IMR-90 (cell line): ENCODE results near the gene PPM1F. TPM values are rescaled to one million over a fixed set of nuclear protein-coding genes. Genes with fewer than 3 reads are reported as not detected.

Source experiments
- ATAC-seq: fragments of 200-7000 bp; cut with Tn5 transposase; 2 replicates; pipeline ENCODE4 v1.9.1; 2020; ENCODE audit warnings: low read depth, mild to moderate bottlenecking, moderate library complexity
- BruUV-seq: library from RNA; stranded (reverse); fragments of 400-500 nt; replicated peaks from 2 replicates; lab custom pipeline; 2021; lab: Mats Ljungman, UMichigan
- CTCF ChIA-PET: fragments of 300-600 bp; formaldehyde crosslinking; extraction: SDS; loops from one replicate; lab custom pipeline; 2021; ENCODE audit warnings: antibody characterized with exemption; lab: Yijun Ruan, JAX
- POLR2A ChIA-PET: fragments of 300-600 bp; sonication (Branson Sonifier 250); formaldehyde crosslinking; loops from one replicate; lab custom pipeline; 2022; ENCODE audit warnings: antibody characterized with exemption; ENCODE audit not compliant: unreplicated experiment; lab: Charles Lee
- DNase-seq: peaks from one replicate; pipeline ENCODE4 v3.0.0; 2013
- H2AFZ ChIP-seq: replicated peaks from 2 replicates; pipeline ENCODE3; 2013; ENCODE audit warnings: low read length, mild to moderate bottlenecking; ENCODE audit not compliant: poor library complexity
- H2AK5ac ChIP-seq: 2 replicates; pipeline ENCODE4 v1.6.1; 2013; ENCODE audit warnings: low read depth, low read length, inconsistent platforms
- H2AK9ac ChIP-seq: replicated peaks from 2 replicates; pipeline ENCODE3; 2013; ENCODE audit warnings: mild to moderate bottlenecking, low read depth, low read length, moderate library complexity; ENCODE audit not compliant: poor library complexity
- H2BK120ac ChIP-seq: 2 replicates; pipeline ENCODE4 v1.6.1; 2013; ENCODE audit warnings: low read depth, low read length, inconsistent platforms
- H2BK15ac ChIP-seq: 3 replicates; pipeline ENCODE4 v1.6.1; 2013; ENCODE audit warnings: low read depth, low read length, inconsistent platforms
- H2BK20ac ChIP-seq: 2 replicates; pipeline ENCODE4 v1.6.1; 2013; ENCODE audit warnings: low read depth, mild to moderate bottlenecking, inconsistent platforms, low read length, moderate library complexity
- H2BK5ac ChIP-seq: 2 replicates; pipeline ENCODE4 v1.6.1; 2013; ENCODE audit warnings: mild to moderate bottlenecking, low read depth, low read length, inconsistent platforms; ENCODE audit not compliant: poor library complexity, severe bottlenecking
- H3K14ac ChIP-seq: replicated peaks from 2 replicates; pipeline ENCODE4 v1.6.1; 2013; ENCODE audit warnings: low read depth, low read length, inconsistent platforms
- H3K18ac ChIP-seq: 2 replicates; pipeline ENCODE4 v1.6.1; 2013; ENCODE audit warnings: low read depth, low read length, control low read depth
- H3K23ac ChIP-seq: 2 replicates; pipeline ENCODE4 v1.6.1; 2013; ENCODE audit warnings: low read depth, low read length, inconsistent platforms
- H3K27ac ChIP-seq: 2 replicates; pipeline ENCODE4 v1.5.1; 2013; ENCODE audit warnings: mild to moderate bottlenecking, control low read depth, low read length; ENCODE audit not compliant: insufficient read depth
- H3K27me3 ChIP-seq: 2 replicates; pipeline ENCODE4 v1.6.1; 2013; ENCODE audit warnings: low read length; ENCODE audit not compliant: control insufficient read depth, insufficient read depth
- H3K36me3 ChIP-seq: 2 replicates; pipeline ENCODE4 v1.6.1; 2013; ENCODE audit warnings: low read length, mixed read lengths; ENCODE audit not compliant: control insufficient read depth, insufficient read depth
- H3K4ac ChIP-seq: 2 replicates; pipeline ENCODE4 v1.6.1; 2013; ENCODE audit warnings: low read depth, low read length, inconsistent platforms
- H3K4me1 ChIP-seq: 2 replicates; pipeline ENCODE4 v1.6.1; 2013; ENCODE audit warnings: low read length, mixed read lengths; ENCODE audit not compliant: control insufficient read depth, insufficient read depth
- H3K4me2 ChIP-seq: 2 replicates; pipeline ENCODE4 v1.6.1; 2013; ENCODE audit warnings: low read depth, mild to moderate bottlenecking, control low read depth, low read length, moderate library complexity
- H3K4me3 ChIP-seq: 2 replicates; pipeline ENCODE4 v1.5.1; 2013; ENCODE audit warnings: low read depth, mild to moderate bottlenecking, control low read depth, low read length, moderate library complexity; ENCODE audit not compliant: insufficient read depth
- H3K56ac ChIP-seq: 2 replicates; pipeline ENCODE4 v1.6.1; 2013; ENCODE audit warnings: low read length, inconsistent platforms; ENCODE audit not compliant: insufficient read depth; ENCODE audit errors: extremely low read depth
- H3K79me1 ChIP-seq, 2 experiments: 2 replicates each; pipeline ENCODE4 v1.6.1; 2013; ENCODE audit warnings: low read length in 2 of 2, inconsistent platforms in 1 of 2, low read depth in 1 of 2
- H3K9ac ChIP-seq: 2 replicates; pipeline ENCODE4 v1.6.1; 2013; ENCODE audit warnings: low read depth, low read length, control low read depth
- H3K9me1 ChIP-seq: 2 replicates; pipeline ENCODE4 v1.6.1; 2013; ENCODE audit warnings: low read length, inconsistent platforms; ENCODE audit not compliant: insufficient read depth
- H3K9me3 ChIP-seq: 2 replicates; pipeline ENCODE4 v1.6.1; 2013; ENCODE audit warnings: low read length; ENCODE audit not compliant: control insufficient read depth, insufficient read depth
- H4K20me1 ChIP-seq: 2 replicates; pipeline ENCODE4 v1.6.1; 2013; ENCODE audit warnings: low read length, inconsistent platforms; ENCODE audit not compliant: insufficient read depth
- H4K5ac ChIP-seq: 2 replicates; pipeline ENCODE4 v1.6.1; 2013; ENCODE audit warnings: mild to moderate bottlenecking, low read depth, low read length, control low read depth
- H4K8ac ChIP-seq, 2 experiments: 2 replicates each; pipeline ENCODE4 v1.6.1; 2013; ENCODE audit warnings: low read depth in 2 of 2, low read length in 2 of 2, control low read depth in 1 of 2, inconsistent platforms in 1 of 2
- H4K91ac ChIP-seq: 2 replicates; pipeline ENCODE4 v1.6.1; 2013; ENCODE audit warnings: low read depth, low read length, inconsistent platforms; ENCODE audit not compliant: insufficient read depth
- BHLHE40 ChIP-seq: fragments of 150-350 bp; IDR thresholded peaks from 2 replicates; pipeline ENCODE4 v1.6.1; 2016; ENCODE audit warnings: mild to moderate bottlenecking, low read depth, low read length
- CEBPB ChIP-seq: IDR thresholded peaks from 2 replicates; pipeline ENCODE4 v1.6.1; 2012; ENCODE audit warnings: low read depth, low read length, improper control_type of control experiment
- CHD1 ChIP-seq: IDR thresholded peaks from 2 replicates; pipeline ENCODE4 v1.6.1; 2012; ENCODE audit warnings: low read depth, low read length, improper control_type of control experiment
- MAFK ChIP-seq: IDR thresholded peaks from 2 replicates; pipeline ENCODE4 v1.6.1; 2012; ENCODE audit warnings: low read depth, low read length, improper control_type of control experiment
- MAZ ChIP-seq: IDR thresholded peaks from 2 replicates; pipeline ENCODE4 v1.6.1; 2012; ENCODE audit warnings: low read depth, mild to moderate bottlenecking, low read length, improper control_type of control experiment, moderate library complexity, borderline replicate concordance
- MXI1 ChIP-seq: IDR thresholded peaks from 2 replicates; pipeline ENCODE4 v1.6.1; 2012; ENCODE audit warnings: low read depth, mild to moderate bottlenecking, low read length, moderate library complexity, borderline replicate concordance
- NFE2L2 ChIP-seq: fragments of 150-350 bp; IDR thresholded peaks from 2 replicates; pipeline ENCODE4 v1.6.1; 2016; ENCODE audit warnings: low read depth, mild to moderate bottlenecking, low read length
- POLR2A ChIP-seq: IDR thresholded peaks from 2 replicates; pipeline ENCODE4 v1.6.1; 2012; ENCODE audit warnings: mild to moderate bottlenecking, low read depth, low read length
- RAD21 ChIP-seq: IDR thresholded peaks from 2 replicates; pipeline ENCODE4 v1.6.1; 2012; ENCODE audit warnings: low read length, improper control_type of control experiment
- RCOR1 ChIP-seq: IDR thresholded peaks from 2 replicates; pipeline ENCODE4 v1.6.1; 2012; ENCODE audit warnings: mild to moderate bottlenecking, low read length, improper control_type of control experiment; ENCODE audit not compliant: insufficient replicate concordance
- RFX5 ChIP-seq: IDR thresholded peaks from 2 replicates; pipeline ENCODE4 v1.8.0; 2012; ENCODE audit warnings: low read depth, mild to moderate bottlenecking, low read length, moderate library complexity
- SMC3 ChIP-seq: fragments of 150-350 bp; IDR thresholded peaks from 2 replicates; pipeline ENCODE4 v1.6.1; 2016; ENCODE audit warnings: low read depth, mild to moderate bottlenecking, antibody characterized with exemption, low read length, moderate library complexity
- USF2 ChIP-seq: fragments of 150-350 bp; IDR thresholded peaks from 2 replicates; pipeline ENCODE4 v1.6.1; 2017; ENCODE audit warnings: mild to moderate bottlenecking, antibody characterized with exemption, low read length, low read depth
- WGBS, 2 experiments: methylation state at CpG; one replicate each; pipeline versions ENCODE4 v1.1.5 to v1.1.7; 2013; ENCODE audit warnings: missing lambda C conversion rate in 2 of 2; ENCODE audit not compliant: insufficient read length in 1 of 2; ENCODE audit errors: extremely low coverage in 2 of 2; 5-methylcytosine and 5-hydroxymethylcytosine counted together
- dilution Hi-C: fragments of 300-500 bp; cut with HindIII; formaldehyde crosslinking; loops from one replicate; pipeline ENCODE4 v1.14.3; 2018; ENCODE audit warnings: low sequenced_read_pairs; ENCODE audit not compliant: unreplicated experiment
- in situ Hi-C: fragments of 300-500 bp; cut with MboI; formaldehyde crosslinking; loops from 3 replicates; pipeline ENCODE4 v1.14.3; 2019; ENCODE audit warnings: low sequenced_read_pairs, inconsistent platforms, mixed read lengths
- intact Hi-C: fragments of 100-400 bp; cut with micrococcal nuclease; formaldehyde crosslinking; loops from 2 replicates; pipeline ENCODE4 v1.10.0; 2022
- polyA plus RNA-seq, 3 experiments: library from polyadenylated mRNA; depleted of rRNA; stranded (reverse); fragments of >200 nt; gene quantifications; 2 replicates each; pipeline ENCODE4 v1.2.3, GENCODE V29; 2012; ENCODE audit warnings: low replicate concordance in 1 of 3
- total RNA-seq: library from RNA; depleted of rRNA; stranded (reverse); fragments of >200 nt; gene quantifications from 2 replicates; pipeline ENCODE4 v1.2.3, GENCODE V29; 2012
- TF ChIP-seq, protein P1 (sequence below): fragments of 150-350 bp; IDR thresholded peaks from 2 replicates; pipeline ENCODE4 v1.6.1; 2016; ENCODE audit warnings: low read depth, mild to moderate bottlenecking, low read length, moderate library complexity, borderline replicate concordance

The PPM1F gene
- total and polyA plus RNA-seq, 2 of the 4 experiments (the other 2 are of a cell fraction): 20.8 to 30.3 TPM

- Histone ChIP-seq H3K23ac (peak within 1 kb of the TSS; percentile 56), H3K27me3 (no peaks in the 10 kb centered on the region), H4K91ac (peak within 1 kb of the TSS; percentile 57; the same call in 1 of the 2 replicates), H3K4me3 (peak within 1 kb of the TSS; percentile 86), H4K8ac (peak within 1 kb of the TSS; percentile 61 to 94), H2BK15ac (no peak within 1 kb of the TSS), H3K27ac (peak within 1 kb of the TSS; percentile 75), H2BK5ac (peak within 1 kb of the TSS; percentile 46), H4K5ac (peak within 1 kb of the TSS; percentile 60; the same call in 1 of the 2 replicates), H2AK5ac (peak within 1 kb of the TSS; percentile 30; the same call in 1 of the 2 replicates), H4K20me1 (peaks cover 19% of the 10 kb centered on the region; the same call in 1 of the 2 replicates), H3K4ac (peak within 1 kb of the TSS; percentile 58), H3K4me1 (peaks cover 2% of the 10 kb centered on the region; the same call in 1 of the 2 replicates), H3K14ac (peak within 1 kb of the TSS; percentile 80), H2AFZ (peak within 1 kb of the TSS; percentile 96), H3K56ac (no peak within 1 kb of the TSS; the same call in 1 of the 2 replicates), H3K9me3 (no peaks in the 10 kb centered on the region), H2BK120ac (no peak within 1 kb of the TSS), H2AK9ac (peak within 1 kb of the TSS; percentile 93), H3K9ac (peak within 1 kb of the TSS; percentile 84), H3K18ac (0 out of 2 replicates have a peak within 1 kb of the TSS, but pooled peaks have one; percentile 40), H3K36me3 (peaks cover 9% of the 10 kb centered on the region), H3K4me2 (peak within 1 kb of the TSS; percentile 91), H2BK20ac (no peak within 1 kb of the TSS), H3K79me1 (peaks cover 29 to 45% of the 10 kb centered on the region in 2 experiments), H3K9me1 (peaks cover 9% of the 10 kb centered on the region)
- BruUV-seq: no TSS peak
- dilution Hi-C loops (no loop called here), intact Hi-C loops (loop anchor here (10.0 kb wide), 1 partner anchor 172 kb away; no protein-coding TSS in a partner anchor), in situ Hi-C loops (no loop called here)
- ChIA-PET POLR2A (no interaction called here), CTCF (interaction anchor here (1.7 kb wide), 1 partner anchor 10 kb away, joined by 7 read pairs; no protein-coding TSS in a partner anchor)
- peak; percentile 69 for DNase-seq
- 0% methylated on average over 18 of the region's 54 CpGs; no CpG with 5 or more reads in 1 of the 2 experiments for whole genome bisulfite sequencing, 2 experiments
- ATAC-seq: peak; percentile 96
- TF ChIP-seq RFX5: no peak
- TF ChIP-seq MAZ: peak; percentile 63; the same call in 1 of the 2 replicates
- TF ChIP-seq POLR2A: peak; percentile 64
- peak; percentile 50; the same call in 1 of the 2 replicates for TF ChIP-seq MXI1
- no peak for TF ChIP-seq USF2
- TF ChIP-seq, protein P1, sequence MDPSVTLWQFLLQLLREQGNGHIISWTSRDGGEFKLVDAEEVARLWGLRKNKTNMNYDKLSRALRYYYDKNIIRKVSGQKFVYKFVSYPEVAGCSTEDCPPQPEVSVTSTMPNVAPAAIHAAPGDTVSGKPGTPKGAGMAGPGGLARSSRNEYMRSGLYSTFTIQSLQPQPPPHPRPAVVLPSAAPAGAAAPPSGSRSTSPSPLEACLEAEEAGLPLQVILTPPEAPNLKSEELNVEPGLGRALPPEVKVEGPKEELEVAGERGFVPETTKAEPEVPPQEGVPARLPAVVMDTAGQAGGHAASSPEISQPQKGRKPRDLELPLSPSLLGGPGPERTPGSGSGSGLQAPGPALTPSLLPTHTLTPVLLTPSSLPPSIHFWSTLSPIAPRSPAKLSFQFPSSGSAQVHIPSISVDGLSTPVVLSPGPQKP: no peak
- 0 out of 2 replicates have a peak, but pooled peaks have one; percentile 13 for TF ChIP-seq SMC3
- TF ChIP-seq CHD1: no peak
- TF ChIP-seq CEBPB: no peak
- TF ChIP-seq RAD21: no peak
- TF ChIP-seq BHLHE40: no peak
- TF ChIP-seq MAFK: no peak
- TF ChIP-seq NFE2L2: no peak
- TF ChIP-seq RCOR1: no peak
Measured at GRCh38 chr22:21982338-21982965, 29.8 kb upstream of the PPM1F start, which contains the start of gene TOP3B. TSS of gene TOP3B (minus strand) at chr22:21982787. CDS start at chr22:21975709, 7,078 bp downstream.
